WTC11 (cell line): ENCODE data around the gene FRS2. TPM values are rescaled to one million over a fixed set of nuclear protein-coding genes. Genes with fewer than 3 reads are reported as not detected.

Source experiments
- ATAC-seq: fragments of 200-7000 bp; cut with Tn5 transposase; 2 replicates; pipeline ENCODE4 v1.10.0; 2021; ENCODE audit warnings: mild to moderate bottlenecking, moderate library complexity
- CTCF ChIA-PET: fragments of 300-600 bp; sonication (Branson Sonifier 250); formaldehyde crosslinking; loops from one replicate; lab custom pipeline; 2021; ENCODE audit warnings: antibody characterized with exemption; lab: Charles Lee
- POLR2A ChIA-PET: fragments of 350-600 bp; sonication (Branson Sonifier 250); formaldehyde crosslinking; loops from one replicate; lab custom pipeline; 2021; ENCODE audit warnings: antibody characterized with exemption; lab: Charles Lee
- DNase-seq: peaks from one replicate; pipeline ENCODE4 v3.0.0; 2021; ENCODE audit warnings: low spot score
- H3K27ac Mint-ChIP-seq: 2 replicates; pipeline ENCODE4 v1.8.0; 2021; ENCODE audit warnings: mixed read lengths
- H3K27me3 Mint-ChIP-seq: 2 replicates; pipeline ENCODE4 v1.8.0; 2021; ENCODE audit warnings: low read depth, mild to moderate bottlenecking, moderate library complexity, mixed read lengths
- H3K36me3 Mint-ChIP-seq: 2 replicates; pipeline ENCODE4 v1.8.0; 2021; ENCODE audit warnings: mixed read lengths
- H3K4me1 Mint-ChIP-seq: 2 replicates; pipeline ENCODE4 v1.8.0; 2022; ENCODE audit warnings: mixed read lengths
- H3K4me3 Mint-ChIP-seq: 2 replicates; pipeline ENCODE4 v1.8.0; 2021; ENCODE audit warnings: mild to moderate bottlenecking, moderate library complexity, mixed read lengths
- H3K9me3 Mint-ChIP-seq: 2 replicates; pipeline ENCODE4 v1.8.0; 2021; ENCODE audit warnings: mixed read lengths
- EMX1 ChIP-seq: fragments of 250-450 bp; sonication (Bioruptor Pico); IDR thresholded peaks from 2 replicates; pipeline ENCODE4 v1.8.0; 2021; ENCODE audit warnings: mild to moderate bottlenecking
- ESRRA ChIP-seq: sonication (generic); formaldehyde crosslinking; IDR thresholded peaks from 2 replicates; pipeline ENCODE4 v1.8.1; 2022; ENCODE audit warnings: mild to moderate bottlenecking, missing genetic modification reagents, borderline replicate concordance
- FOXP1 ChIP-seq: sonication (generic); formaldehyde crosslinking; IDR thresholded peaks from 2 replicates; pipeline ENCODE4 v1.8.0; 2022; ENCODE audit warnings: missing genetic modification reagents, mild to moderate bottlenecking, moderate library complexity, borderline replicate concordance
- GTF2I ChIP-seq: fragments of 250-450 bp; sonication (Bioruptor Pico); conservative IDR thresholded peaks from 2 replicates; pipeline ENCODE4 v1.4.0; 2021; ENCODE audit warnings: mild to moderate bottlenecking
- JAZF1 ChIP-seq: fragments of 250-450 bp; sonication (Bioruptor Pico); IDR thresholded peaks from 2 replicates; pipeline ENCODE4 v1.9.0; 2021; ENCODE audit warnings: moderate library complexity, mild to moderate bottlenecking, inconsistent platforms
- MYBL2 ChIP-seq: sonication (generic); formaldehyde crosslinking; IDR thresholded peaks from 2 replicates; pipeline ENCODE4 v1.8.1; 2023; ENCODE audit warnings: mild to moderate bottlenecking, moderate library complexity, missing genetic modification reagents
- NFE2L1 ChIP-seq: sonication (generic); formaldehyde crosslinking; IDR thresholded peaks from 2 replicates; pipeline ENCODE4 v1.8.1; 2023; ENCODE audit warnings: missing genetic modification reagents
- SMAD3 ChIP-seq: sonication (generic); formaldehyde crosslinking; IDR thresholded peaks from 2 replicates; pipeline ENCODE4 v1.8.0; 2022; ENCODE audit warnings: missing genetic modification reagents, mild to moderate bottlenecking, borderline replicate concordance
- SP1 ChIP-seq: sonication (generic); formaldehyde crosslinking; conservative IDR thresholded peaks from 2 replicates; pipeline ENCODE4 v1.8.1; 2022; ENCODE audit warnings: missing genetic modification reagents
- TEAD4 ChIP-seq: sonication (generic); formaldehyde crosslinking; IDR thresholded peaks from 2 replicates; pipeline ENCODE4 v1.8.0; 2022; ENCODE audit warnings: mild to moderate bottlenecking, missing genetic modification reagents
- ZNF512 ChIP-seq: sonication (generic); formaldehyde crosslinking; IDR thresholded peaks from 2 replicates; pipeline ENCODE4 v1.8.1; 2022; ENCODE audit warnings: missing genetic modification reagents, borderline replicate concordance
- total RNA-seq: library from RNA; stranded (reverse); gene quantifications from 3 replicates; pipeline ENCODE4 v1.2.3, GENCODE V29; 2021
- TF ChIP-seq, protein P1 (sequence below): sonication (generic); formaldehyde crosslinking; IDR thresholded peaks from 2 replicates; pipeline ENCODE4 v1.8.0; 2023; ENCODE audit warnings: missing genetic modification reagents, mild to moderate bottlenecking, borderline replicate concordance
- TF ChIP-seq, protein P2 (sequence below): fragments of 200-600 bp; IDR thresholded peaks from 2 replicates; pipeline ENCODE4 v1.8.0; 2022; ENCODE audit warnings: antibody characterized with exemption
- TF ChIP-seq, protein P3 (sequence below): sonication (generic); formaldehyde crosslinking; conservative IDR thresholded peaks from 2 replicates; pipeline ENCODE4 v1.8.1; 2022; ENCODE audit warnings: mild to moderate bottlenecking, missing genetic modification reagents
- TF ChIP-seq, protein P4 (sequence below): sonication (generic); formaldehyde crosslinking; IDR thresholded peaks from 2 replicates; pipeline ENCODE4 v1.8.0; 2022; ENCODE audit warnings: mild to moderate bottlenecking, missing genetic modification reagents
- TF ChIP-seq, protein P5 (sequence below): sonication (generic); formaldehyde crosslinking; IDR thresholded peaks from 2 replicates; pipeline ENCODE4 v1.8.1; 2022; ENCODE audit warnings: low read depth, mild to moderate bottlenecking, moderate library complexity, missing genetic modification reagents, borderline replicate concordance
- TF ChIP-seq, protein P6 (sequence below): fragments of 250-450 bp; sonication (Bioruptor Pico); IDR thresholded peaks from 2 replicates; pipeline ENCODE4 v2.1.2; 2022; ENCODE audit warnings: mild to moderate bottlenecking, moderate library complexity
- TF ChIP-seq, protein P7 (sequence below): fragments of 250-450 bp; sonication (Bioruptor Pico); IDR thresholded peaks from 2 replicates; pipeline ENCODE4 v1.9.0; 2021; ENCODE audit warnings: mild to moderate bottlenecking

FRS2 gene
- total RNA-seq, 1 experiment from 2014 or later = 26.1 TPM

- TF ChIP-seq, protein P1, sequence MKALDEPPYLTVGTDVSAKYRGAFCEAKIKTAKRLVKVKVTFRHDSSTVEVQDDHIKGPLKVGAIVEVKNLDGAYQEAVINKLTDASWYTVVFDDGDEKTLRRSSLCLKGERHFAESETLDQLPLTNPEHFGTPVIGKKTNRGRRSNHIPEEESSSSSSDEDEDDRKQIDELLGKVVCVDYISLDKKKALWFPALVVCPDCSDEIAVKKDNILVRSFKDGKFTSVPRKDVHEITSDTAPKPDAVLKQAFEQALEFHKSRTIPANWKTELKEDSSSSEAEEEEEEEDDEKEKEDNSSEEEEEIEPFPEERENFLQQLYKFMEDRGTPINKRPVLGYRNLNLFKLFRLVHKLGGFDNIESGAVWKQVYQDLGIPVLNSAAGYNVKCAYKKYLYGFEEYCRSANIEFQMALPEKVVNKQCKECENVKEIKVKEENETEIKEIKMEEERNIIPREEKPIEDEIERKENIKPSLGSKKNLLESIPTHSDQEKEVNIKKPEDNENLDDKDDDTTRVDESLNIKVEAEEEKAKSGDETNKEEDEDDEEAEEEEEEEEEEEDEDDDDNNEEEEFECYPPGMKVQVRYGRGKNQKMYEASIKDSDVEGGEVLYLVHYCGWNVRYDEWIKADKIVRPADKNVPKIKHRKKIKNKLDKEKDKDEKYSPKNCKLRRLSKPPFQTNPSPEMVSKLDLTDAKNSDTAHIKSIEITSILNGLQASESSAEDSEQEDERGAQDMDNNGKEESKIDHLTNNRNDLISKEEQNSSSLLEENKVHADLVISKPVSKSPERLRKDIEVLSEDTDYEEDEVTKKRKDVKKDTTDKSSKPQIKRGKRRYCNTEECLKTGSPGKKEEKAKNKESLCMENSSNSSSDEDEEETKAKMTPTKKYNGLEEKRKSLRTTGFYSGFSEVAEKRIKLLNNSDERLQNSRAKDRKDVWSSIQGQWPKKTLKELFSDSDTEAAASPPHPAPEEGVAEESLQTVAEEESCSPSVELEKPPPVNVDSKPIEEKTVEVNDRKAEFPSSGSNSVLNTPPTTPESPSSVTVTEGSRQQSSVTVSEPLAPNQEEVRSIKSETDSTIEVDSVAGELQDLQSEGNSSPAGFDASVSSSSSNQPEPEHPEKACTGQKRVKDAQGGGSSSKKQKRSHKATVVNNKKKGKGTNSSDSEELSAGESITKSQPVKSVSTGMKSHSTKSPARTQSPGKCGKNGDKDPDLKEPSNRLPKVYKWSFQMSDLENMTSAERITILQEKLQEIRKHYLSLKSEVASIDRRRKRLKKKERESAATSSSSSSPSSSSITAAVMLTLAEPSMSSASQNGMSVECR (CRISPR knock-in tag) = peak; percentile 93; the same call in 1 of the 2 replicates
- TF ChIP-seq, protein P2, sequence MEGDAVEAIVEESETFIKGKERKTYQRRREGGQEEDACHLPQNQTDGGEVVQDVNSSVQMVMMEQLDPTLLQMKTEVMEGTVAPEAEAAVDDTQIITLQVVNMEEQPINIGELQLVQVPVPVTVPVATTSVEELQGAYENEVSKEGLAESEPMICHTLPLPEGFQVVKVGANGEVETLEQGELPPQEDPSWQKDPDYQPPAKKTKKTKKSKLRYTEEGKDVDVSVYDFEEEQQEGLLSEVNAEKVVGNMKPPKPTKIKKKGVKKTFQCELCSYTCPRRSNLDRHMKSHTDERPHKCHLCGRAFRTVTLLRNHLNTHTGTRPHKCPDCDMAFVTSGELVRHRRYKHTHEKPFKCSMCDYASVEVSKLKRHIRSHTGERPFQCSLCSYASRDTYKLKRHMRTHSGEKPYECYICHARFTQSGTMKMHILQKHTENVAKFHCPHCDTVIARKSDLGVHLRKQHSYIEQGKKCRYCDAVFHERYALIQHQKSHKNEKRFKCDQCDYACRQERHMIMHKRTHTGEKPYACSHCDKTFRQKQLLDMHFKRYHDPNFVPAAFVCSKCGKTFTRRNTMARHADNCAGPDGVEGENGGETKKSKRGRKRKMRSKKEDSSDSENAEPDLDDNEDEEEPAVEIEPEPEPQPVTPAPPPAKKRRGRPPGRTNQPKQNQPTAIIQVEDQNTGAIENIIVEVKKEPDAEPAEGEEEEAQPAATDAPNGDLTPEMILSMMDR = no peak
- TF ChIP-seq NFE2L1 (CRISPR knock-in tag) (peak; percentile 93), ESRRA (peak; percentile 16; the same call in 1 of the 2 replicates), TEAD4 (CRISPR knock-in tag) (0 out of 2 replicates have a peak, but pooled peaks have one; percentile 69), JAZF1 (CRISPR knock-in tag) (no peak), SP1 (CRISPR knock-in tag) (peak; percentile 97)
- TF ChIP-seq, all 79 proteins: peak for 35
Measured at GRCh38 chr12:69585189-69586062, 115.2 kb downstream of the FRS2 start, which contains the start of gene CCT2 (continued).

DNA sequence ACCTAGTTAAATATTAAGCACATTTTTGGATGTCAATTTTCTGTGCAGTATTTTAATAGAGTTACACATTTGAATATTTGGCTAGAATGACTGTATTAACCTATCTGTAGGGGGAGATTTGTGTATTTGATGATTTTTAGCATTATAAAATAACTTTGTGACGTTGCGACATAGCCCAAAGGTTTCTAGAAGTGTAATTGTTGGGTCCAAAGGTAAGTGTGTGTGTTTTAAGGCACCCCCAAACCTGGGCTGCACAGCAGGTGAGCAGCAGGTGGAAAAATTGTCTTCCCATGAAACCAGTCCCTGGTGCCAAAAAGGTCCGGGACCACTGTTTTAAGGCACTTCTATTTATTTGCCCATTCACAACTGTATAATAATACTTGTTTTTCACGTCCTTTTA is 118.3 kb downstream of the FRS2 start:
- ChIA-PET CTCF (no interaction called here), POLR2A (no interaction called here)
- H3K4me3 Mint-ChIP-seq = no peak overlapping the region
- peaks cover 10% of the 10 kb centered on the region for H3K4me1 Mint-ChIP-seq
- TF ChIP-seq EMX1 = no peak
- ATAC-seq (no peak), DNase-seq (no peak)
- no peaks in the 10 kb centered on the region for H3K9me3 Mint-ChIP-seq
- no peak overlapping the region for H3K27ac Mint-ChIP-seq
- H3K36me3 Mint-ChIP-seq = peaks cover 69% of the 10 kb centered on the region
- H3K27me3 Mint-ChIP-seq = no peaks in the 10 kb centered on the region

DNA sequence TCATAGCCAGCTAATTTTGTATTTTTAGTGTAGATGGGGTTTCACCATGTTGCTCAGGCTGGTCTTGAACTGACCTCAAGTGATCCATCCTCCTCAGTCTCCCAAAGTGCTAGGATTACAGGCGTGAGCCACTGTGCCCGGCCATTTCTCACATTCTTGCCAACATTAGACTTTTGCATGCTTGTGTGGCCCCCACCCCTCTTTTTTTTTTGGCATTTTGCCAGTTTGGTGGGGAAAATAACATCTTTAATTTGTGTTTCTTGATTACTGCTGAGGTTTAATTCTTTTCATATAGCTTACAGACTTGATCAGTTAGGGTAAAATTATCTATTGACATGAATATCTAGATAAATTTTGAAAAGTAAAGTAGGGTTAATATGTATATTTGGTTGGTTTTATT is 118.9 kb downstream of the FRS2 start:
- no peaks in the 10 kb centered on the region for H3K27me3 Mint-ChIP-seq
- H3K36me3 Mint-ChIP-seq = peaks cover 75% of the 10 kb centered on the region
- H3K27ac Mint-ChIP-seq = no peak overlapping the region
- no peak overlapping the region for H3K4me3 Mint-ChIP-seq
- H3K9me3 Mint-ChIP-seq = no peaks in the 10 kb centered on the region
- DNase-seq (no peak), ATAC-seq (no peak)
- CTCF ChIA-PET = no interaction called here
- peaks cover 10% of the 10 kb centered on the region for H3K4me1 Mint-ChIP-seq
- POLR2A ChIA-PET = no interaction called here
- TF ChIP-seq, protein P3, sequence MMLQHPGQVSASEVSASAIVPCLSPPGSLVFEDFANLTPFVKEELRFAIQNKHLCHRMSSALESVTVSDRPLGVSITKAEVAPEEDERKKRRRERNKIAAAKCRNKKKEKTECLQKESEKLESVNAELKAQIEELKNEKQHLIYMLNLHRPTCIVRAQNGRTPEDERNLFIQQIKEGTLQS (CRISPR knock-in tag) = no peak
- TF ChIP-seq, protein P4, sequence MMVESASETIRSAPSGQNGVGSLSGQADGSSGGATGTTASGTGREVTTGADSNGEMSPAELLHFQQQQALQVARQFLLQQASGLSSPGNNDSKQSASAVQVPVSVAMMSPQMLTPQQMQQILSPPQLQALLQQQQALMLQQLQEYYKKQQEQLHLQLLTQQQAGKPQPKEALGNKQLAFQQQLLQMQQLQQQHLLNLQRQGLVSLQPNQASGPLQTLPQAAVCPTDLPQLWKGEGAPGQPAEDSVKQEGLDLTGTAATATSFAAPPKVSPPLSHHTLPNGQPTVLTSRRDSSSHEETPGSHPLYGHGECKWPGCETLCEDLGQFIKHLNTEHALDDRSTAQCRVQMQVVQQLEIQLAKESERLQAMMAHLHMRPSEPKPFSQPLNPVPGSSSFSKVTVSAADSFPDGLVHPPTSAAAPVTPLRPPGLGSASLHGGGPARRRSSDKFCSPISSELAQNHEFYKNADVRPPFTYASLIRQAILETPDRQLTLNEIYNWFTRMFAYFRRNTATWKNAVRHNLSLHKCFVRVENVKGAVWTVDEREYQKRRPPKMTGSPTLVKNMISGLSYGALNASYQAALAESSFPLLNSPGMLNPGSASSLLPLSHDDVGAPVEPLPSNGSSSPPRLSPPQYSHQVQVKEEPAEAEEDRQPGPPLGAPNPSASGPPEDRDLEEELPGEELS (CRISPR knock-in tag) = no peak
- TF ChIP-seq, protein P5, sequence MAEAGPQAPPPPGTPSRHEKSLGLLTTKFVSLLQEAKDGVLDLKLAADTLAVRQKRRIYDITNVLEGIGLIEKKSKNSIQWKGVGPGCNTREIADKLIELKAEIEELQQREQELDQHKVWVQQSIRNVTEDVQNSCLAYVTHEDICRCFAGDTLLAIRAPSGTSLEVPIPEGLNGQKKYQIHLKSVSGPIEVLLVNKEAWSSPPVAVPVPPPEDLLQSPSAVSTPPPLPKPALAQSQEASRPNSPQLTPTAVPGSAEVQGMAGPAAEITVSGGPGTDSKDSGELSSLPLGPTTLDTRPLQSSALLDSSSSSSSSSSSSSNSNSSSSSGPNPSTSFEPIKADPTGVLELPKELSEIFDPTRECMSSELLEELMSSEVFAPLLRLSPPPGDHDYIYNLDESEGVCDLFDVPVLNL (CRISPR knock-in tag) = no peak
- TF ChIP-seq MYBL2 (CRISPR knock-in tag) (no peak), ESRRA (no peak), SMAD3 (CRISPR knock-in tag) (no peak), FOXP1 (no peak), ZNF512 (CRISPR knock-in tag) (no peak), GTF2I (CRISPR knock-in tag) (no peak)
- TF ChIP-seq, protein P6, sequence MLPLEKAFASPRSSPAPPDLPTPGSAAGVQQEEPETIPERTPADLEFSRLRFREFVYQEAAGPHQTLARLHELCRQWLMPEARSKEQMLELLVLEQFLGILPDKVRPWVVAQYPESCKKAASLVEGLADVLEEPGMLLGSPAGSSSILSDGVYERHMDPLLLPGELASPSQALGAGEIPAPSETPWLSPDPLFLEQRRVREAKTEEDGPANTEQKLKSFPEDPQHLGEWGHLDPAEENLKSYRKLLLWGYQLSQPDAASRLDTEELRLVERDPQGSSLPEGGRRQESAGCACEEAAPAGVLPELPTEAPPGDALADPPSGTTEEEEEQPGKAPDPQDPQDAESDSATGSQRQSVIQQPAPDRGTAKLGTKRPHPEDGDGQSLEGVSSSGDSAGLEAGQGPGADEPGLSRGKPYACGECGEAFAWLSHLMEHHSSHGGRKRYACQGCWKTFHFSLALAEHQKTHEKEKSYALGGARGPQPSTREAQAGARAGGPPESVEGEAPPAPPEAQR (CRISPR knock-in tag) = no peak
- TF ChIP-seq, protein P7, sequence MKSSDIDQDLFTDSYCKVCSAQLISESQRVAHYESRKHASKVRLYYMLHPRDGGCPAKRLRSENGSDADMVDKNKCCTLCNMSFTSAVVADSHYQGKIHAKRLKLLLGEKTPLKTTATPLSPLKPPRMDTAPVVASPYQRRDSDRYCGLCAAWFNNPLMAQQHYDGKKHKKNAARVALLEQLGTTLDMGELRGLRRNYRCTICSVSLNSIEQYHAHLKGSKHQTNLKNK = no peak
